ENCODE results near the gene ARHGAP22. TPM values are rescaled to one million over a fixed set of nuclear protein-coding genes. Genes with fewer than 3 reads are reported as not detected.

Gene ARHGAP22
- not detected for polyA plus RNA-seq (2012; ENCODE audit: insufficient read length, low read depth)

GRCh38 chr10:48604991-48605508 is at the start of gene ARHGAP22:
ARHGAP22 (minus strand) TSS chr10:48605073; CDS start chr10:48604796, 277 bp downstream.
- TF ChIP-seq TAF1 (IDR thresholded peaks at IDR 0.05; ENCODE audit: borderline replicate concordance, insufficient read depth, low read length) = no peak
- no peak for TF ChIP-seq SIN3A (IDR thresholded peaks at IDR 0.05; ENCODE audit: borderline replicate concordance, insufficient read depth, low read length)
- TF ChIP-seq FOXP2 (optimal IDR thresholded peaks at IDR 0.05; ENCODE audit: borderline replicate concordance, extremely low read depth, extremely low read length, insufficient read depth) = no peak
- no peak for TF ChIP-seq POLR2AphosphoS5 (IDR thresholded peaks at IDR 0.05; ENCODE audit: low read depth, low read length)
- TF ChIP-seq REST (IDR thresholded peaks at IDR 0.05; ENCODE audit: insufficient read depth in 1 of 2, low read depth in 2 of 2, low read length in 2 of 2) = no peak

- no peak for TF ChIP-seq FOXP2 (optimal IDR thresholded peaks at IDR 0.05; ENCODE audit: borderline replicate concordance, extremely low read depth, extremely low read length, insufficient read depth)
- TF ChIP-seq TAF1 (IDR thresholded peaks at IDR 0.05; ENCODE audit: borderline replicate concordance, insufficient read depth, low read length) = no peak
- no peak for TF ChIP-seq REST (IDR thresholded peaks at IDR 0.05; ENCODE audit: insufficient read depth in 1 of 2, low read depth in 2 of 2, low read length in 2 of 2)
- TF ChIP-seq SIN3A (IDR thresholded peaks at IDR 0.05; ENCODE audit: borderline replicate concordance, insufficient read depth, low read length) = no peak
- no peak for TF ChIP-seq POLR2AphosphoS5 (IDR thresholded peaks at IDR 0.05; ENCODE audit: low read depth, low read length)
Observed at GRCh38 chr10:48653944-48654698, 49.2 kb upstream of the ARHGAP22 start.

GRCh38 chr10:48653347-48653746 is 48.5 kb upstream of the ARHGAP22 start:
- no peak for TF ChIP-seq FOXP2 (optimal IDR thresholded peaks at IDR 0.05; ENCODE audit: borderline replicate concordance, extremely low read depth, extremely low read length, insufficient read depth)
- no peak for TF ChIP-seq SIN3A (IDR thresholded peaks at IDR 0.05; ENCODE audit: borderline replicate concordance, insufficient read depth, low read length)
- TF ChIP-seq TAF1 (IDR thresholded peaks at IDR 0.05; ENCODE audit: borderline replicate concordance, insufficient read depth, low read length) = no peak
- no peak for TF ChIP-seq POLR2AphosphoS5 (IDR thresholded peaks at IDR 0.05; ENCODE audit: low read depth, low read length)
- TF ChIP-seq REST (IDR thresholded peaks at IDR 0.05; ENCODE audit: insufficient read depth in 1 of 2, low read depth in 2 of 2, low read length in 2 of 2) = no peak

GRCh38 chr10:48652344-48652743 is 47.5 kb upstream of the ARHGAP22 start:
- no peak for TF ChIP-seq REST (IDR thresholded peaks at IDR 0.05; ENCODE audit: insufficient read depth in 1 of 2, low read depth in 2 of 2, low read length in 2 of 2)

All from PFSK-1 (cell line).